LNCaP clone FGC (cell line): ENCODE measurements around the gene FRK.

Experiments
- DNase-seq: peaks from one replicate; pipeline ENCODE4 v3.0.0-alpha.2; 2011; ENCODE audit warnings: low read depth
- H3K4me3 ChIP-seq: 2 replicates; pipeline ENCODE4 v1.5.1; 2011; ENCODE audit warnings: mild to moderate bottlenecking, low read depth, low read length, control low read depth
- TF ChIP-seq, protein P1 (sequence below): IDR thresholded peaks from 2 replicates; pipeline ENCODE4 v1.5.1; 2012; ENCODE audit warnings: mild to moderate bottlenecking; ENCODE audit not compliant: control insufficient read depth, insufficient read depth; ENCODE audit errors: extremely low read depth

The FRK gene

DNA sequence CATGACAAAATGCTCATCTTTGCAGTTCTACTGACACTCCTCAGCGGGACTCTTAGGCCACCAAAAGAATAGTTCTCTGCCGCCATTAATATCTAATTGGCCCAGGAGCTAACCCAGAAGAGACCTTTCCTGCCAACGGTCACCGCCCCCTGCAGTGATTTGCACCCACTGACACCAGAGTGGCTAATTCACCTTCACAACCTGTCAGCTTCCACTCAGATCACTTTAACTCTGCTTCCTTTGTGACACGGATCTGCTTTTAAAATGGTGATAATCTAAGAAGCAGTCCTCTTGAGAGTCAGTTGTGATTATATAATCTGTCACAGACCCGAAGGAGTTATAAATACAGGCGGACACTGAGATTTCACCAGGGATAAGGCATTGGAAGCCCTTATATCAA is 172.8 kb downstream of the FRK start:
- TF ChIP-seq, protein P1, sequence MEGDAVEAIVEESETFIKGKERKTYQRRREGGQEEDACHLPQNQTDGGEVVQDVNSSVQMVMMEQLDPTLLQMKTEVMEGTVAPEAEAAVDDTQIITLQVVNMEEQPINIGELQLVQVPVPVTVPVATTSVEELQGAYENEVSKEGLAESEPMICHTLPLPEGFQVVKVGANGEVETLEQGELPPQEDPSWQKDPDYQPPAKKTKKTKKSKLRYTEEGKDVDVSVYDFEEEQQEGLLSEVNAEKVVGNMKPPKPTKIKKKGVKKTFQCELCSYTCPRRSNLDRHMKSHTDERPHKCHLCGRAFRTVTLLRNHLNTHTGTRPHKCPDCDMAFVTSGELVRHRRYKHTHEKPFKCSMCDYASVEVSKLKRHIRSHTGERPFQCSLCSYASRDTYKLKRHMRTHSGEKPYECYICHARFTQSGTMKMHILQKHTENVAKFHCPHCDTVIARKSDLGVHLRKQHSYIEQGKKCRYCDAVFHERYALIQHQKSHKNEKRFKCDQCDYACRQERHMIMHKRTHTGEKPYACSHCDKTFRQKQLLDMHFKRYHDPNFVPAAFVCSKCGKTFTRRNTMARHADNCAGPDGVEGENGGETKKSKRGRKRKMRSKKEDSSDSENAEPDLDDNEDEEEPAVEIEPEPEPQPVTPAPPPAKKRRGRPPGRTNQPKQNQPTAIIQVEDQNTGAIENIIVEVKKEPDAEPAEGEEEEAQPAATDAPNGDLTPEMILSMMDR: no peak
- no peak for DNase-seq
- H3K4me3 ChIP-seq: no peak overlapping the region

DNA sequence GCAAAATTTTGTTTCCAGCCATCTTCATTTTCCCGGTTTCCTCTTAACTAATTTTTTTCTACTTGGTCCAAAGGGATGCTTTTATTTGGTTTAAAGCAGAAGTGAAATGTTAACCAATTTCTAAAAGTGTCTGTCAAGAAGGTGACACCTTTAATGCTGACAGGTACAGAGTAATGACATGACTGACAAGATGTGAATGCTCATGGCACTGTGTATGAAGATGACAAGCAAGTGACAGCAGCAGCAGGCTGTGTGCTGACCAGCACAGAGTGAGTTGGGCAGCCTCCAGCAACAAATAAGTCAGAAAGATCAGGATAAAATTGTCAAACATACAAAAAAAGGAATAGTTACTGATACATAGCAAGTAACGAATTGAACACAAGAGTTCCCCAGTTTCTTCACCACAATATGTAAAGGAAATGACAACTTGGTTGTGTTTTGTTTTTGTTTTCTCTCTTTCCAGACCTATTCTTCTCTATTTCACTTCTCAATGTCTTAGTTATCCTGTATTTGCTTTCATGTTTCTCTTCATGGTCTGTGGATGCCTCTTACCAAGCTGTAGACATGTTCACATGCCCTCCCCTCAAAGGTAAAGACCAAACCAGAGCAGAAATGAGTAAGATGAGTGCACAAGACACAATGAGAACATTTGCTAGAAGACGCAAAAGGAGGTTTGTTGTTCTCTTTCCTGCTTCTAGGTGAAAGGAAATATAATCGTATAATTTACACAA is 174.9 kb downstream of the FRK start:
- TF ChIP-seq, protein P1: no peak
- H3K4me3 ChIP-seq: no peak overlapping the region
- DNase-seq: no peak

DNA sequence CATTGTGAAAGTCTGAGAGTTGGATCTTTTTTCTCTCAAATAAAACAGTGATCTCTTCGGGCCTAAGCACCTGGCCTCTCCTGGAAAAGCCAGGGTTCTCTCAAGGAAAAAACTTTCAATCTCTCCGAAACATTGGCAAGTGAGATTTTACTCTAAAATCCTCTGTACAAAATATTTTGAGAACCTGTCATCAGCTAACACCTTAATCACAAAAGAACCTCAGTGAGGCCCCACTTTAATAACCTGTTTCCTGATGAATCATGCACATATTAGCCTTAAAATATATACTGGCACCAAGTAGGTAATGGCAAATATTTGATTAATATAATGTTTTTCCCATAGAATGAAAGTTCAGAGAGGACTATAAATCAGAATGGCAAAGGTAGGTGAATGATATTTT is 177.9 kb downstream of the FRK start:
- no peak overlapping the region for H3K4me3 ChIP-seq
- TF ChIP-seq, protein P1: no peak
- DNase-seq: no peak

DNA sequence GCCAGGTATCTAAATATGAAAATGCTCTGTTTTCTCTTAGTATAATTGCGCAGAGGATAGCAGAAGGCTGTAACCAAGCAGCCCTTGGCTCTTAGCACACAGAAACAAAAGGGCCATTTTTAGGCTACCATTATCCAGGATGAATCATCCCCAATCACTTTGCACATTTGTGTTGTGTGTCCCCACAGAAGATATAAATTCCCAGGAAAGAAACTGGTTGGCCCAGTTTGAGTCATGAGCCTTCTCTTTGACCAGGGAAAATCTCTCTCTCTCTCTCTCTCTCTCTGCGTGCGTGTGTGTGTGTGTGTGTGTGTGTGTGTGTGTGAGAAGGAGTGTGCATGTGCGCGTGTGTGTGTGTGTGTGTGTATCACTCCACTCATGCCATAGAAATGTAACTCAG is 178.5 kb downstream of the FRK start:
- TF ChIP-seq, protein P1: no peak
- no peak overlapping the region for H3K4me3 ChIP-seq

More for the DNA sequence above, 178.5 kb downstream of the FRK start:
- DNase-seq: no peak
